GM12878 (cell line): ENCODE measurements around the gene ME3. TPM values are rescaled to one million over a fixed set of nuclear protein-coding genes. Genes with fewer than 3 reads are reported as not detected.

Source experiments
- ATAC-seq: fragments of 200-7000 bp; cut with Tn5 transposase; 3 replicates; pipeline ENCODE4 v1.9.1; 2020; ENCODE audit warnings: mild to moderate bottlenecking, moderate library complexity
- BruUV-seq: library from RNA; stranded (reverse); fragments of 400-500 nt; replicated peaks from 2 replicates; lab custom pipeline; 2021; lab: Mats Ljungman, UMichigan
- CTCF ChIA-PET: fragments of 300-600 bp; sonication (Branson Sonifier 250); formaldehyde crosslinking; extraction: SDS; loops from one replicate; lab custom pipeline; 2021; ENCODE audit warnings: inconsistent platforms; lab: Yijun Ruan, JAX
- POLR2A ChIA-PET: fragments of 350-600 bp; formaldehyde crosslinking; extraction: SDS; loops from one replicate; lab custom pipeline; 2021; ENCODE audit warnings: inconsistent platforms; lab: Charles Lee
- RAD21 ChIA-PET: fragments of 300-600 bp; sonication (Branson Sonifier 250); formaldehyde crosslinking; loops from one replicate; lab custom pipeline; 2023; ENCODE audit warnings: antibody characterized with exemption; ENCODE audit not compliant: unreplicated experiment; lab: Charles Lee
- SMC1A ChIA-PET: fragments of 300-600 bp; sonication (Branson Sonifier 250); formaldehyde crosslinking; loops from one replicate; lab custom pipeline; 2023; ENCODE audit not compliant: unreplicated experiment, uncharacterized antibody; lab: Charles Lee
- DNase-seq: peaks from one replicate; pipeline ENCODE4 v3.0.0-alpha.2; 2011; ENCODE audit warnings: low read depth, low spot score
- FAIRE-seq: peaks from 3 replicates; lab custom pipeline; 2011; peaks lifted over from hg19 to GRCh38; lab: Jason Lieb, UNC
- H2AFZ ChIP-seq: 2 replicates; pipeline ENCODE4 v1.6.0; 2011; ENCODE audit warnings: low read depth, low read length, control low read depth; ENCODE audit not compliant: control insufficient read depth
- H3K27ac ChIP-seq: 2 replicates; pipeline ENCODE4 v1.5.1; 2011; ENCODE audit warnings: control low read depth; ENCODE audit not compliant: control insufficient read depth, insufficient read depth
- H3K27me3 ChIP-seq, 2 experiments: replicated peaks in 1 of 2; 2 replicates each; pipeline versions ENCODE4 v1.6.0 to v1.6.1; 2011; ENCODE audit warnings: low read length in 1 of 2; ENCODE audit not compliant: control insufficient read depth in 2 of 2, insufficient read depth in 2 of 2
- H3K36me3 ChIP-seq, 2 experiments: 2 replicates each; pipeline ENCODE4 v1.5.1; 2011; ENCODE audit warnings: low read length in 1 of 2; ENCODE audit not compliant: control insufficient read depth in 2 of 2, insufficient read depth in 2 of 2
- H3K4me1 ChIP-seq: 2 replicates; pipeline ENCODE4 v1.6.1; 2011; ENCODE audit warnings: mild to moderate bottlenecking, low read length, moderate library complexity, mixed read lengths; ENCODE audit not compliant: control insufficient read depth, insufficient read depth
- H3K4me2 ChIP-seq: 2 replicates; pipeline ENCODE4 v1.6.0; 2011; ENCODE audit warnings: control low read depth; ENCODE audit not compliant: control insufficient read depth, insufficient read depth
- H3K4me3 ChIP-seq: fragments of 200-600 bp; sonication (generic); 2 replicates; pipeline ENCODE4 v1.5.1; 2016
- H3K79me2 ChIP-seq: 2 replicates; pipeline ENCODE4 v1.6.0; 2011; ENCODE audit warnings: low read length; ENCODE audit not compliant: control insufficient read depth, insufficient read depth
- H3K9ac ChIP-seq: 2 replicates; pipeline ENCODE4 v1.8.0; 2011; ENCODE audit warnings: low read length, control low read depth, mixed read lengths; ENCODE audit not compliant: control insufficient read depth, insufficient read depth
- H3K9me3 ChIP-seq: replicated peaks from 3 replicates; pipeline ENCODE4 v1.5.1; 2011; ENCODE audit warnings: mild to moderate bottlenecking, low read length; ENCODE audit not compliant: control insufficient read depth, insufficient read depth
- H4K20me1 ChIP-seq: 2 replicates; pipeline ENCODE4 v1.6.0; 2011; ENCODE audit not compliant: control insufficient read depth, insufficient read depth
- CBX3 ChIP-seq: fragments of 200-600 bp; sonication (generic); IDR thresholded peaks from 2 replicates; pipeline ENCODE4 v1.6.1; 2016; ENCODE audit warnings: low read depth, borderline replicate concordance
- CBX5 ChIP-seq: sonication (generic); IDR thresholded peaks from 2 replicates; pipeline ENCODE4 v1.6.1; 2016; ENCODE audit warnings: low read depth, moderate library complexity, mild to moderate bottlenecking, inconsistent platforms
- CHD2 ChIP-seq: IDR thresholded peaks from 2 replicates; pipeline ENCODE4 v1.6.1; 2011; ENCODE audit warnings: low read depth, low read length, improper control_type of control experiment, borderline replicate concordance
- JUNB ChIP-seq: IDR thresholded peaks from 2 replicates; pipeline ENCODE4 v1.6.1; 2016; ENCODE audit warnings: antibody characterized with exemption, mild to moderate bottlenecking
- MEF2B ChIP-seq: fragments of 450-650 bp; IDR thresholded peaks from 2 replicates; pipeline ENCODE4 v1.6.1; 2018; ENCODE audit warnings: mild to moderate bottlenecking, moderate library complexity; ENCODE audit not compliant: partially characterized antibody, poor library complexity, severe bottlenecking
- SMARCA5 ChIP-seq: fragments of 450-650 bp; IDR thresholded peaks from 2 replicates; pipeline ENCODE4 v1.6.1; 2017; ENCODE audit warnings: mild to moderate bottlenecking
- STAT3 ChIP-seq: IDR thresholded peaks from 2 replicates; pipeline ENCODE4 v1.6.1; 2011; ENCODE audit warnings: low read depth, low read length, improper control_type of control experiment
- ZZZ3 ChIP-seq: IDR thresholded peaks from 2 replicates; pipeline ENCODE4 v1.6.1; 2011; ENCODE audit warnings: low read depth; ENCODE audit not compliant: control insufficient read depth, insufficient read length
- WGBS: methylation state at CpG from one replicate; pipeline ENCODE4 v1.1.6; 2016; ENCODE audit warnings: low lambda C conversion rate; ENCODE audit not compliant: insufficient replicate concordance, insufficient coverage; ENCODE audit errors: missing lambda C conversion rate; 5-methylcytosine and 5-hydroxymethylcytosine counted together
- in situ Hi-C: fragments of 300-500 bp; cut with MboI; formaldehyde crosslinking; loops from 9 replicates; pipeline ENCODE4 v1.14.3; 2018; ENCODE audit warnings: mixed read lengths
- intact Hi-C: fragments of 100-400 bp; cut with micrococcal nuclease; formaldehyde crosslinking; loops from one replicate; pipeline ENCODE4 v1.14.2; 2022; ENCODE audit not compliant: unreplicated experiment
- polyA plus RNA-seq, 11 experiments: library from polyadenylated mRNA; depleted of rRNA in 4 of 11; unstranded in 6 of 11; stranded (reverse) in 5 of 11; fragments of >200 nt; fragmentation: Nextera tagmentation in 4 of 11; fragmentation: Illumina TruSeq in 1 of 11; extraction: Ambion mirVana in 4 of 11; extraction: Trizol in 1 of 11; gene quantifications; 1 replicate in 1 of 11; 2 replicates in 10 of 11; pipeline versions ENCODE4 v1.2.1 to v1.2.3, GENCODE V29; 2011 to 2016; ENCODE audit warnings: inconsistent platforms in 2 of 11, missing spikeins in 2 of 11, low read depth in 1 of 11
- total RNA-seq, 4 experiments: library from RNA; depleted of rRNA in 3 of 4; stranded (reverse); fragments of >200 nt in 3 of 4; fragmentation: Illumina TruSeq in 1 of 4; extraction: Trizol in 1 of 4; gene quantifications; 2 replicates each; pipeline versions ENCODE4 v1.2.1 to v1.2.3, GENCODE V29; 2013 to 2021
- TF ChIP-seq, protein P1 (sequence below): IDR thresholded peaks from 2 replicates; pipeline ENCODE4 v1.6.1; 2012; ENCODE audit warnings: low read length, inconsistent platforms
- TF ChIP-seq, protein P2 (sequence below): IDR thresholded peaks from 2 replicates; pipeline ENCODE4 v1.6.1; 2012; ENCODE audit warnings: low read depth, low read length, improper control_type of control experiment
- TF ChIP-seq, protein P3 (sequence below): fragments of 450-650 bp; IDR thresholded peaks from 2 replicates; pipeline ENCODE4 v1.6.1; 2017; ENCODE audit warnings: mild to moderate bottlenecking, moderate library complexity
- TF ChIP-seq, protein P4 (sequence below): fragments of 450-650 bp; IDR thresholded peaks from 2 replicates; pipeline ENCODE4 v1.6.1; 2017; ENCODE audit warnings: mild to moderate bottlenecking
- TF ChIP-seq, protein P5 (sequence below): IDR thresholded peaks from 2 replicates; pipeline ENCODE4 v1.6.1; 2011; ENCODE audit warnings: low read depth, low read length, improper control_type of control experiment, borderline replicate concordance

ME3 gene
- total and polyA plus RNA-seq, 10 of the 15 experiments (the other 5 are each of a cell fraction or from before 2014, with no cell fraction given), result 0.06 to 0.40 (median 0.19) TPM; not detected in 2

DNA sequence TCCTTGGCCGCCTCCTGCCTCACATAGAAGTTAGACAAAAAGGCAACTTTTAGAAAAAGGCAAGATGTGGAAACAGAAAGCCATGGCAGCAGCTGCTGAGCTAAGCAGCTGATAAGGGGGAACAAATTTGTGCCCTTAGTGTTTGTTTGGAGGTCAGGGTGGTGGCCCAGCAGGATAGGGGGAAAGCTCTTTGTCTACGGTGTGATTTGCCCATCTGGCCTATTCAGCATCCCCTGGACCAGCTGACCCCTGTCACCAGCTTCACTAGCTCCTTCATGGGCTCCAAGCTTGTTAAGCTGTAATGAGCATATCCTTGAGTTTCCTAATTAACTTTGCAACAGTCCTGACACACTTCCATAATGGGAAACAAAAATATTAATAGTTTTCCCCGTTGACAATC is 5.9 kb upstream of the ME3 start:
- Histone ChIP-seq H3K79me2 (no peaks in the 10 kb centered on the region), H3K27ac (no peak overlapping the region), H3K9ac (no peak overlapping the region), H3K36me3 (no peaks in the 10 kb centered on the region), H3K4me1 (no peaks in the 10 kb centered on the region), H2AFZ (no peak overlapping the region), H3K4me3 (no peak overlapping the region), H3K27me3 (peaks cover 2% of the 10 kb centered on the region in 2 experiments; a peak in 2 of 4 replicates), H4K20me1 (no peaks in the 10 kb centered on the region), H3K4me2 (no peak overlapping the region), H3K9me3 (no peaks in the 10 kb centered on the region)
- RAD21 ChIA-PET, result interaction anchor here (1.9 kb wide), 1 partner anchor 10 kb away, joined by 5 read pairs; no protein-coding TSS in a partner anchor
- SMC1A ChIA-PET, result interaction anchor here (1.2 to 2.4 kb wide), 4 partner anchors 10 to 226 kb away, joined by 3 to 7 read pairs (median 4); no protein-coding TSS in a partner anchor
- FAIRE-seq (no peak), ATAC-seq (no peak), DNase-seq (no peak)
- CTCF ChIA-PET, result interaction anchor here (0.5 to 1.4 kb wide), 4 partner anchors 32 to 128 kb away, joined by 3 to 5 read pairs (median 3); no protein-coding TSS in a partner anchor
- in situ Hi-C loops, result no loop called here
- BruUV-seq, result no TSS peak
- intact Hi-C loops, result no loop called here
- POLR2A ChIA-PET, result no interaction called here
- WGBS, result 12% methylated on average over 3 of the region's 3 CpGs
- TF ChIP-seq, protein P1, sequence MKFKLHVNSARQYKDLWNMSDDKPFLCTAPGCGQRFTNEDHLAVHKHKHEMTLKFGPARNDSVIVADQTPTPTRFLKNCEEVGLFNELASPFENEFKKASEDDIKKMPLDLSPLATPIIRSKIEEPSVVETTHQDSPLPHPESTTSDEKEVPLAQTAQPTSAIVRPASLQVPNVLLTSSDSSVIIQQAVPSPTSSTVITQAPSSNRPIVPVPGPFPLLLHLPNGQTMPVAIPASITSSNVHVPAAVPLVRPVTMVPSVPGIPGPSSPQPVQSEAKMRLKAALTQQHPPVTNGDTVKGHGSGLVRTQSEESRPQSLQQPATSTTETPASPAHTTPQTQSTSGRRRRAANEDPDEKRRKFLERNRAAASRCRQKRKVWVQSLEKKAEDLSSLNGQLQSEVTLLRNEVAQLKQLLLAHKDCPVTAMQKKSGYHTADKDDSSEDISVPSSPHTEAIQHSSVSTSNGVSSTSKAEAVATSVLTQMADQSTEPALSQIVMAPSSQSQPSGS, result no peak
- TF ChIP-seq, protein P2, sequence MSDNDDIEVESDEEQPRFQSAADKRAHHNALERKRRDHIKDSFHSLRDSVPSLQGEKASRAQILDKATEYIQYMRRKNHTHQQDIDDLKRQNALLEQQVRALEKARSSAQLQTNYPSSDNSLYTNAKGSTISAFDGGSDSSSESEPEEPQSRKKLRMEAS, result no peak
- no peak for TF ChIP-seq CBX3
- TF ChIP-seq, protein P3, sequence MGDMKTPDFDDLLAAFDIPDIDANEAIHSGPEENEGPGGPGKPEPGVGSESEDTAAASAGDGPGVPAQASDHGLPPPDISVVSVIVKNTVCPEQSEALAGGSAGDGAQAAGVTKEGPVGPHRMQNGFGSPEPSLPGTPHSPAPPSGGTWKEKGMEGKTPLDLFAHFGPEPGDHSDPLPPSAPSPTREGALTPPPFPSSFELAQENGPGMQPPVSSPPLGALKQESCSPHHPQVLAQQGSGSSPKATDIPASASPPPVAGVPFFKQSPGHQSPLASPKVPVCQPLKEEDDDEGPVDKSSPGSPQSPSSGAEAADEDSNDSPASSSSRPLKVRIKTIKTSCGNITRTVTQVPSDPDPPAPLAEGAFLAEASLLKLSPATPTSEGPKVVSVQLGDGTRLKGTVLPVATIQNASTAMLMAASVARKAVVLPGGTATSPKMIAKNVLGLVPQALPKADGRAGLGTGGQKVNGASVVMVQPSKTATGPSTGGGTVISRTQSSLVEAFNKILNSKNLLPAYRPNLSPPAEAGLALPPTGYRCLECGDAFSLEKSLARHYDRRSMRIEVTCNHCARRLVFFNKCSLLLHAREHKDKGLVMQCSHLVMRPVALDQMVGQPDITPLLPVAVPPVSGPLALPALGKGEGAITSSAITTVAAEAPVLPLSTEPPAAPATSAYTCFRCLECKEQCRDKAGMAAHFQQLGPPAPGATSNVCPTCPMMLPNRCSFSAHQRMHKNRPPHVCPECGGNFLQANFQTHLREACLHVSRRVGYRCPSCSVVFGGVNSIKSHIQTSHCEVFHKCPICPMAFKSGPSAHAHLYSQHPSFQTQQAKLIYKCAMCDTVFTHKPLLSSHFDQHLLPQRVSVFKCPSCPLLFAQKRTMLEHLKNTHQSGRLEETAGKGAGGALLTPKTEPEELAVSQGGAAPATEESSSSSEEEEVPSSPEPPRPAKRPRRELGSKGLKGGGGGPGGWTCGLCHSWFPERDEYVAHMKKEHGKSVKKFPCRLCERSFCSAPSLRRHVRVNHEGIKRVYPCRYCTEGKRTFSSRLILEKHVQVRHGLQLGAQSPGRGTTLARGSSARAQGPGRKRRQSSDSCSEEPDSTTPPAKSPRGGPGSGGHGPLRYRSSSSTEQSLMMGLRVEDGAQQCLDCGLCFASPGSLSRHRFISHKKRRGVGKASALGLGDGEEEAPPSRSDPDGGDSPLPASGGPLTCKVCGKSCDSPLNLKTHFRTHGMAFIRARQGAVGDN, result no peak
- TF ChIP-seq MEF2B, result no peak
- TF ChIP-seq CHD2, result no peak
- TF ChIP-seq STAT3, result no peak
- no peak for TF ChIP-seq CBX5
- no peak for TF ChIP-seq SMARCA5
- TF ChIP-seq, protein P4, sequence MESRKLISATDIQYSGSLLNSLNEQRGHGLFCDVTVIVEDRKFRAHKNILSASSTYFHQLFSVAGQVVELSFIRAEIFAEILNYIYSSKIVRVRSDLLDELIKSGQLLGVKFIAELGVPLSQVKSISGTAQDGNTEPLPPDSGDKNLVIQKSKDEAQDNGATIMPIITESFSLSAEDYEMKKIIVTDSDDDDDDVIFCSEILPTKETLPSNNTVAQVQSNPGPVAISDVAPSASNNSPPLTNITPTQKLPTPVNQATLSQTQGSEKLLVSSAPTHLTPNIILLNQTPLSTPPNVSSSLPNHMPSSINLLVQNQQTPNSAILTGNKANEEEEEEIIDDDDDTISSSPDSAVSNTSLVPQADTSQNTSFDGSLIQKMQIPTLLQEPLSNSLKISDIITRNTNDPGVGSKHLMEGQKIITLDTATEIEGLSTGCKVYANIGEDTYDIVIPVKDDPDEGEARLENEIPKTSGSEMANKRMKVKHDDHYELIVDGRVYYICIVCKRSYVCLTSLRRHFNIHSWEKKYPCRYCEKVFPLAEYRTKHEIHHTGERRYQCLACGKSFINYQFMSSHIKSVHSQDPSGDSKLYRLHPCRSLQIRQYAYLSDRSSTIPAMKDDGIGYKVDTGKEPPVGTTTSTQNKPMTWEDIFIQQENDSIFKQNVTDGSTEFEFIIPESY, result no peak
- no peak for TF ChIP-seq JUNB
- TF ChIP-seq, protein P5, sequence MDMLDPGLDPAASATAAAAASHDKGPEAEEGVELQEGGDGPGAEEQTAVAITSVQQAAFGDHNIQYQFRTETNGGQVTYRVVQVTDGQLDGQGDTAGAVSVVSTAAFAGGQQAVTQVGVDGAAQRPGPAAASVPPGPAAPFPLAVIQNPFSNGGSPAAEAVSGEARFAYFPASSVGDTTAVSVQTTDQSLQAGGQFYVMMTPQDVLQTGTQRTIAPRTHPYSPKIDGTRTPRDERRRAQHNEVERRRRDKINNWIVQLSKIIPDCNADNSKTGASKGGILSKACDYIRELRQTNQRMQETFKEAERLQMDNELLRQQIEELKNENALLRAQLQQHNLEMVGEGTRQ, result no peak
- TF ChIP-seq ZZZ3, result no peak
